Measurements from ENCODE around the gene IL17RC.
"Not testable (repeated sequence)": the region's sequence is repeated elsewhere in the genome, so short reads cannot be mapped to it uniquely, and the experiment has no call there.

The IL17RC gene

GRCh38 chr3:9916734-9917680, at the start of gene IL17RC:
IL17RC (plus strand) TSS chr3:9917098; CDS start chr3:9917316, 218 bp downstream.
- peak; percentile 60 for DNase-seq

GRCh38 chr3:9867106-9867505, 49.8 kb upstream of the IL17RC start:
- DNase-seq: no peak

- no peak for DNase-seq
Observed at GRCh38 chr3:9869955-9870354, 46.9 kb upstream of the IL17RC start.

- no peak for DNase-seq
Observed at GRCh38 chr3:9870978-9871377, 45.9 kb upstream of the IL17RC start.

GRCh38 chr3:9872067-9872466, 44.8 kb upstream of the IL17RC start:
- not testable (repeated sequence) for DNase-seq

GRCh38 chr3:9875448-9875847, 41.5 kb upstream of the IL17RC start:
- DNase-seq: no peak

GRCh38 chr3:9876255-9876654, 40.6 kb upstream of the IL17RC start:
- DNase-seq: not testable (repeated sequence)

GRCh38 chr3:9876991-9877390, 39.9 kb upstream of the IL17RC start:
- no peak for DNase-seq

GRCh38 chr3:9878700-9879099, 38.2 kb upstream of the IL17RC start:
- DNase-seq: no peak

- no peak for DNase-seq
Observed at GRCh38 chr3:9879830-9880549, 36.9 kb upstream of the IL17RC start, which contains the start of gene CIDEC. CIDEC (minus strand) TSS chr3:9880253; CDS start chr3:9878486, 1,767 bp downstream.

- no peak for DNase-seq
Observed at GRCh38 chr3:9881441-9881840, 35.5 kb upstream of the IL17RC start.

GRCh38 chr3:9883706-9884554, 33.0 kb upstream of the IL17RC start:
- DNase-seq: no peak

- DNase-seq: no peak
Observed at GRCh38 chr3:9884555-9885165, 32.2 kb upstream of the IL17RC start.

GRCh38 chr3:9886328-9886727, 30.6 kb upstream of the IL17RC start:
- no peak for DNase-seq

- DNase-seq: no peak
Observed at GRCh38 chr3:9887480-9887879, 29.4 kb upstream of the IL17RC start.

GRCh38 chr3:9888540-9888939, 28.4 kb upstream of the IL17RC start:
- no peak for DNase-seq

GRCh38 chr3:9889405-9889804, 27.5 kb upstream of the IL17RC start:
- no peak for DNase-seq

- peak; percentile 92 for DNase-seq
Observed at GRCh38 chr3:9890249-9891071, 26.4 kb upstream of the IL17RC start, which contains the start of gene JAGN1. JAGN1 (plus strand) TSS chr3:9890610; CDS start chr3:9890723, 113 bp downstream.

- DNase-seq: no peak
Observed at GRCh38 chr3:9891072-9891622, 25.8 kb upstream of the IL17RC start.

GRCh38 chr3:9893739-9894138, 23.2 kb upstream of the IL17RC start:
- DNase-seq: no peak

GRCh38 chr3:9895715-9896114, 21.2 kb upstream of the IL17RC start:
- not testable (repeated sequence) for DNase-seq

Measured in stimulated activated CD4-positive, alpha-beta T cell treated with anti-CD3 and anti-CD28 coated beads, Interleukin-15, amount 100 ng/mL, for 24 hours (primary cell).